Prostate gland (tissue), 2 donors: ENCODE measurements around the gene RNF114. TPM values are rescaled to one million over a fixed set of nuclear protein-coding genes. Genes with fewer than 3 reads are reported as not detected.

ENCODE experiments used
- DNase-seq: peaks from one replicate; pipeline ENCODE4 v3.0.0-alpha.2; 2019; ENCODE audit warnings: low spot score
- H3K27ac ChIP-seq, 2 donors: fragments of 200-600 bp; sonication (generic); 2 replicates each; pipeline ENCODE4 v1.5.1; 2017 to 2019
- H3K27me3 ChIP-seq: fragments of 200-600 bp; sonication (generic); replicated peaks from 2 replicates; pipeline ENCODE4 v1.5.1; 2019; ENCODE audit not compliant: insufficient read depth
- H3K36me3 ChIP-seq, 2 donors: fragments of 200-600 bp; sonication (generic); 1 replicate in 1 of 2; 2 replicates in 1 of 2; pipeline versions ENCODE4 v1.5.1 to v1.8.1; 2017 to 2019
- H3K4me1 ChIP-seq: fragments of 200-600 bp; sonication (generic); replicated peaks from 2 replicates; pipeline ENCODE4 v1.5.1; 2019
- H3K4me3 ChIP-seq, 2 donors: fragments of 200-600 bp; sonication (generic); 2 replicates each; pipeline ENCODE4 v1.5.1; 2017 to 2019
- H3K9me3 ChIP-seq: fragments of 200-600 bp; sonication (generic); 2 replicates; pipeline ENCODE4 v1.5.1; 2017
- CTCF ChIP-seq, 4 experiments: fragments of 200-600 bp in 2 of 4; fragments of 450-650 bp in 2 of 4; sonication (generic) in 2 of 4; IDR thresholded peaks; 1 replicate in 3 of 4; 2 replicates in 1 of 4; pipeline ENCODE4 v1.5.1; 2016 to 2019; ENCODE audit warnings: antibody characterized with exemption in 4 of 4, mild to moderate bottlenecking in 2 of 4, moderate library complexity in 2 of 4
- POLR2A ChIP-seq: fragments of 450-650 bp; IDR thresholded peaks from one replicate; pipeline ENCODE4 v1.6.1; 2016; ENCODE audit warnings: antibody characterized with exemption, mild to moderate bottlenecking
- POLR2AphosphoS5 ChIP-seq: sonication (generic); formaldehyde crosslinking; IDR thresholded peaks from one replicate; pipeline ENCODE4 v1.6.1; 2017; ENCODE audit warnings: antibody characterized with exemption
- WGBS: methylation state at CpG from one replicate; pipeline ENCODE4 v1.1.5; 2018; 5-methylcytosine and 5-hydroxymethylcytosine counted together
- intact Hi-C: fragments of 100-400 bp; cut with DNase I; formaldehyde crosslinking; loops from one replicate; pipeline ENCODE4 v1.14.2; 2022
- total RNA-seq, 2 donors: library from RNA; depleted of rRNA; stranded (reverse); fragments of >200 nt; gene quantifications; one replicate each; pipeline ENCODE4 v1.1.0, GENCODE V29; 2016

RNF114 gene
- total RNA-seq, 2 donors from 2014 or later: 166 to 239 TPM

- TF ChIP-seq POLR2A (no peak), POLR2AphosphoS5 (no peak), CTCF (IDR thresholded peaks at IDR 0.05) (no peak)
- H3K36me3 ChIP-seq: peaks cover 0 to 4% of the 10 kb centered on the region in 2 donors
- H3K4me1 ChIP-seq: peaks cover 19% of the 10 kb centered on the region
- no peak overlapping the region for H3K4me3 ChIP-seq
- no peaks in the 10 kb centered on the region for H3K27me3 ChIP-seq
- H3K9me3 ChIP-seq: no peaks in the 10 kb centered on the region
- H3K27ac ChIP-seq: no peak overlapping the region
- intact Hi-C loops: no loop called here
- WGBS: 92% methylated on average over 15 of the region's 15 CpGs
- no peak for DNase-seq
Observed at GRCh38 chr20:49941456-49941855, 5.3 kb downstream of the RNF114 start.

- intact Hi-C loops: no loop called here
- Histone ChIP-seq H3K9me3 (no peaks in the 10 kb centered on the region), H3K27me3 (no peaks in the 10 kb centered on the region), H3K4me1 (peaks cover 17% of the 10 kb centered on the region), H3K27ac (no peak overlapping the region), H3K36me3 (peaks cover 0 to 9% of the 10 kb centered on the region in 2 donors), H3K4me3 (no peak overlapping the region)
- no peak for DNase-seq
- WGBS: 69% methylated on average over 3 of the region's 3 CpGs
- TF ChIP-seq POLR2AphosphoS5: no peak
- TF ChIP-seq CTCF (IDR thresholded peaks at IDR 0.05): no peak
- TF ChIP-seq POLR2A: no peak
Observed at GRCh38 chr20:49942303-49942702, 6.1 kb downstream of the RNF114 start.

- no peak for TF ChIP-seq POLR2A
- TF ChIP-seq CTCF (IDR thresholded peaks at IDR 0.05): no peak
- no peak for TF ChIP-seq POLR2AphosphoS5
- Histone ChIP-seq H3K4me3 (no peak overlapping the region), H3K9me3 (no peaks in the 10 kb centered on the region), H3K36me3 (peaks cover 0 to 9% of the 10 kb centered on the region in 2 donors), H3K4me1 (peaks cover 13% of the 10 kb centered on the region), H3K27me3 (no peaks in the 10 kb centered on the region), H3K27ac (no peak overlapping the region)
- intact Hi-C loops: no loop called here
- WGBS: 95% methylated on average over 3 of the region's 3 CpGs
- DNase-seq: no peak
Observed at GRCh38 chr20:49942942-49943341, 6.7 kb downstream of the RNF114 start.

- 80% methylated on average over 3 of the region's 3 CpGs for WGBS
- Histone ChIP-seq H3K9me3 (no peaks in the 10 kb centered on the region), H3K4me1 (no peaks in the 10 kb centered on the region), H3K27me3 (no peaks in the 10 kb centered on the region), H3K4me3 (no peak overlapping the region), H3K36me3 (peaks cover 11 to 23% of the 10 kb centered on the region in 2 donors), H3K27ac (no peak overlapping the region)
- no peak for TF ChIP-seq POLR2A
- no peak for TF ChIP-seq POLR2AphosphoS5
- TF ChIP-seq CTCF (IDR thresholded peaks at IDR 0.05): no peak
- DNase-seq: no peak
- intact Hi-C loops: no loop called here
Observed at GRCh38 chr20:49945306-49945700, 9.1 kb downstream of the RNF114 start.

GRCh38 chr20:49945701-49946477 is 9.7 kb downstream of the RNF114 start:
- Histone ChIP-seq H3K9me3 (no peaks in the 10 kb centered on the region), H3K27me3 (no peaks in the 10 kb centered on the region), H3K27ac (no peak overlapping the region), H3K36me3 (peaks cover 11 to 29% of the 10 kb centered on the region in 2 donors), H3K4me3 (no peak overlapping the region), H3K4me1 (no peaks in the 10 kb centered on the region)
- no peak for DNase-seq
- intact Hi-C loops: no loop called here
- TF ChIP-seq POLR2A (no peak), CTCF (IDR thresholded peaks at IDR 0.05) (no peak), POLR2AphosphoS5 (no peak)
- 96% methylated on average over 10 of the region's 10 CpGs for WGBS
